Smooth muscle cell (in vitro differentiated cells): ENCODE measurements around the gene BBS2. TPM values are rescaled to one million over a fixed set of nuclear protein-coding genes. Genes with fewer than 3 reads are reported as not detected.

ENCODE experiments used
- DNase-seq: peaks from one replicate; lab custom pipeline; 2025; ENCODE audit not compliant: unreplicated experiment; lab: John Stamatoyannopoulos, UW
- H2AFZ ChIP-seq: fragments of 200-600 bp; sonication (generic); 2 replicates; pipeline ENCODE4 v1.6.0; 2016; ENCODE audit warnings: antibody characterized with exemption, low read depth, mild to moderate bottlenecking
- H3F3A ChIP-seq: fragments of 200-600 bp; sonication (generic); 2 replicates; pipeline ENCODE4 v1.6.0; 2017; ENCODE audit warnings: antibody characterized with exemption, low read depth
- H3K27ac ChIP-seq: fragments of 200-600 bp; sonication (generic); 2 replicates; pipeline ENCODE4 v1.5.1; 2016; ENCODE audit warnings: low read depth, mild to moderate bottlenecking
- H3K27me3 ChIP-seq: fragments of 200-600 bp; sonication (generic); 2 replicates; pipeline ENCODE4 v1.6.1; 2016; ENCODE audit warnings: low read depth, mild to moderate bottlenecking
- H3K36me3 ChIP-seq: fragments of 200-600 bp; sonication (generic); 2 replicates; pipeline ENCODE4 v1.5.1; 2016; ENCODE audit warnings: low read depth
- H3K4me1 ChIP-seq: fragments of 200-600 bp; sonication (generic); 2 replicates; pipeline ENCODE4 v1.5.1; 2016; ENCODE audit warnings: low read depth
- H3K4me2 ChIP-seq: fragments of 200-600 bp; sonication (generic); 2 replicates; pipeline ENCODE4 v1.6.0; 2016; ENCODE audit warnings: mild to moderate bottlenecking
- H3K4me3 ChIP-seq: fragments of 200-600 bp; sonication (generic); 2 replicates; pipeline ENCODE4 v1.5.1; 2016; ENCODE audit warnings: mild to moderate bottlenecking
- H3K79me2 ChIP-seq: fragments of 200-600 bp; sonication (generic); 2 replicates; pipeline ENCODE4 v1.6.0; 2016; ENCODE audit warnings: low read depth, mild to moderate bottlenecking
- H3K9ac ChIP-seq: fragments of 200-600 bp; sonication (generic); 2 replicates; pipeline ENCODE4 v1.6.0; 2016; ENCODE audit warnings: low read depth
- H3K9me3 ChIP-seq: fragments of 200-600 bp; sonication (generic); replicated peaks from 2 replicates; pipeline ENCODE4 v1.5.1; 2016; ENCODE audit warnings: low read depth
- H4K20me1 ChIP-seq: fragments of 200-600 bp; sonication (generic); 2 replicates; pipeline ENCODE4 v1.6.0; 2016; ENCODE audit warnings: low read depth
- CTCF ChIP-seq: fragments of 200-600 bp; sonication (generic); IDR thresholded peaks from 2 replicates; pipeline ENCODE4 v1.5.1; 2017; ENCODE audit warnings: borderline replicate concordance, mild to moderate bottlenecking, antibody characterized with exemption; ENCODE audit not compliant: insufficient read depth, poor library complexity, severe bottlenecking
- WGBS: methylation state at CpG from one replicate; pipeline ENCODE4 v1.1.7; 2016; ENCODE audit warnings: low lambda C conversion rate; 5-methylcytosine and 5-hydroxymethylcytosine counted together
- polyA plus RNA-seq: library from polyadenylated mRNA; unstranded; fragments of >200 nt; fragmentation: Nextera tagmentation; extraction: Ambion mirVana; gene quantifications from 2 replicates; pipeline ENCODE4 v1.2.1, GENCODE V29; 2016
- total RNA-seq: library from RNA; depleted of rRNA; stranded (reverse); fragments of >200 nt; gene quantifications from 2 replicates; pipeline ENCODE4 v1.2.3, GENCODE V29; 2014

The BBS2 gene
- total and polyA plus RNA-seq, 2 experiments from 2014 or later, result 20.4 to 33.2 TPM

GRCh38 chr16:56551796-56552738, 32.2 kb upstream of the BBS2 start:
- Histone ChIP-seq H3K4me3 (no peak overlapping the region), H3F3A (no peaks in the 10 kb centered on the region), H3K27ac (no peak overlapping the region), H3K4me1 (peaks cover 8% of the 10 kb centered on the region), H2AFZ (no peak overlapping the region), H3K36me3 (no peaks in the 10 kb centered on the region), H3K4me2 (no peak overlapping the region), H3K79me2 (no peaks in the 10 kb centered on the region), H4K20me1 (no peaks in the 10 kb centered on the region), H3K27me3 (peaks cover 27% of the 10 kb centered on the region), H3K9me3 (no peaks in the 10 kb centered on the region), H3K9ac (no peak overlapping the region)
- DNase-seq, result no peak
- WGBS, result 75% methylated on average over 11 of the region's 11 CpGs
- no peak for TF ChIP-seq CTCF

GRCh38 chr16:56549744-56550385, 30.0 kb upstream of the BBS2 start:
- Histone ChIP-seq H3K9me3 (no peaks in the 10 kb centered on the region), H3K9ac (no peak overlapping the region), H2AFZ (no peak overlapping the region), H3K4me1 (peaks cover 8% of the 10 kb centered on the region), H3K79me2 (no peaks in the 10 kb centered on the region), H3K4me3 (no peak overlapping the region), H3K27me3 (peaks cover 12% of the 10 kb centered on the region), H4K20me1 (no peaks in the 10 kb centered on the region), H3K4me2 (no peak overlapping the region), H3F3A (no peaks in the 10 kb centered on the region), H3K36me3 (no peaks in the 10 kb centered on the region), H3K27ac (no peak overlapping the region)
- no peak for TF ChIP-seq CTCF
- 90% methylated on average over 5 of the region's 5 CpGs for WGBS
- DNase-seq, result no peak

- H3K9ac ChIP-seq, result no peak overlapping the region
- TF ChIP-seq CTCF, result no peak
- H3F3A ChIP-seq, result no peaks in the 10 kb centered on the region
- H4K20me1 ChIP-seq, result no peaks in the 10 kb centered on the region
- H2AFZ ChIP-seq, result no peak overlapping the region
- no peak overlapping the region for H3K4me2 ChIP-seq
- no peaks in the 10 kb centered on the region for H3K36me3 ChIP-seq
- H3K4me3 ChIP-seq, result no peak overlapping the region
- no peaks in the 10 kb centered on the region for H3K9me3 ChIP-seq
- H3K79me2 ChIP-seq, result no peaks in the 10 kb centered on the region
- H3K27me3 ChIP-seq, result peaks cover 5% of the 10 kb centered on the region
- peaks cover 8% of the 10 kb centered on the region for H3K4me1 ChIP-seq
- no peak for DNase-seq
- H3K27ac ChIP-seq, result no peak overlapping the region
Observed at GRCh38 chr16:56549161-56549560, 29.3 kb upstream of the BBS2 start.
